Activated CD4-positive, alpha-beta memory T cell treated with anti-CD3 and anti-CD28 coated beads, Interleukin-2, amount 10 ng/mL, durations not matched to agents 7 days and 5 days (primary cell): Measurements from ENCODE around the gene GINS1. TPM values are rescaled to one million over a fixed set of nuclear protein-coding genes. Genes with fewer than 3 reads are reported as not detected.

Experiments used
- total RNA-seq, 2 experiments: library from RNA; stranded (reverse); gene quantifications; one replicate each; pipeline ENCODE4 v1.2.3, GENCODE V29; 2021

GINS1 gene
- total RNA-seq, 2 experiments from 2014 or later: 27.5 to 28.0 TPM

Other genes starting within 250 kb of the GINS1 start
- 10 to 100 TPM; 47.7 to 48.2 TPM for gene ENTPD6, start 212.0 kb upstream of the GINS1 start, total RNA-seq
- 10 to 100 TPM; 28.4 to 29.8 TPM for gene PYGB, start 159.6 kb upstream of the GINS1 start, total RNA-seq
- 10 to 100 TPM; 30.8 to 31.7 TPM for gene ABHD12, start 16.8 kb upstream of the GINS1 start, total RNA-seq
- gene NINL, start 177.9 kb downstream of the GINS1 start, total RNA-seq: 1 to 10 TPM; 2.5 to 2.8 TPM
- 1 to 10 TPM; 5.2 to 5.5 TPM for gene NANP, start 216.3 kb downstream of the GINS1 start, total RNA-seq